Astrocyte of the hippocampus (primary cell): ENCODE measurements around the gene ILRUN.
A peak's percentile ranks its signal among the peaks of the same experiment; 100 is the strongest.
"Not testable (repeated sequence)": the region's sequence is repeated elsewhere in the genome, so short reads cannot be mapped to it uniquely, and the experiment has no call there.

Experiments
- DNase-seq: peaks from one replicate; pipeline ENCODE4 v3.0.0; 2011; ENCODE audit warnings: low read depth, low spot score

ILRUN gene

GRCh38 chr6:34697904-34698559 is 1.5 kb upstream of the ILRUN start:
- no peak for DNase-seq

GRCh38 chr6:34697544-34697836 is 923 bp upstream of the ILRUN start:
- no peak for DNase-seq

GRCh38 chr6:34696189-34696738 is 303 bp downstream of the ILRUN start:
- peak; percentile 75 for DNase-seq

GRCh38 chr6:34695729-34696188 is 808 bp downstream of the ILRUN start:
- DNase-seq, result peak; percentile 16

GRCh38 chr6:34692280-34692679 is 4.3 kb downstream of the ILRUN start:
- DNase-seq, result no peak

GRCh38 chr6:34689742-34690141 is 6.8 kb downstream of the ILRUN start:
- no peak for DNase-seq

- no peak for DNase-seq
These were observed 7.6 kb downstream of the ILRUN start for GRCh38 chr6:34688956-34689355.

- no peak for DNase-seq
These were observed 11.6 kb downstream of the ILRUN start for GRCh38 chr6:34684919-34685318.

- no peak for DNase-seq
These were observed 12.2 kb downstream of the ILRUN start for GRCh38 chr6:34684364-34684763.

GRCh38 chr6:34680802-34681515 is 15.6 kb downstream of the ILRUN start:
- peak; percentile 26 for DNase-seq

- DNase-seq, result not testable (repeated sequence)
These were observed 16.3 kb downstream of the ILRUN start for GRCh38 chr6:34680313-34680712.

GRCh38 chr6:34679552-34680253 is 16.9 kb downstream of the ILRUN start:
- peak; percentile 31 for DNase-seq

- DNase-seq, result no peak
These were observed 20.4 kb downstream of the ILRUN start for GRCh38 chr6:34676140-34676539.

GRCh38 chr6:34674930-34675329 is 21.6 kb downstream of the ILRUN start:
- DNase-seq, result not testable (repeated sequence)

- DNase-seq, result no peak
These were observed 22.3 kb downstream of the ILRUN start for GRCh38 chr6:34674268-34674639.

- no peak for DNase-seq
These were observed 23.5 kb downstream of the ILRUN start for GRCh38 chr6:34673064-34673463.

GRCh38 chr6:34672657-34673043 is 23.9 kb downstream of the ILRUN start:
- DNase-seq, result no peak

- DNase-seq, result no peak
These were observed 24.5 kb downstream of the ILRUN start for GRCh38 chr6:34671801-34672656.

GRCh38 chr6:34671367-34671766 is 25.2 kb downstream of the ILRUN start:
- no peak for DNase-seq

GRCh38 chr6:34668799-34669198 is 27.8 kb downstream of the ILRUN start:
- not testable (repeated sequence) for DNase-seq

- no peak for DNase-seq
These were observed 28.9 kb downstream of the ILRUN start for GRCh38 chr6:34667481-34668238.
